ENCODE measurements around the gene MARCHF2. TPM values are rescaled to one million over a fixed set of nuclear protein-coding genes. Genes with fewer than 3 reads are reported as not detected.

The MARCHF2 gene
- total RNA-seq, 3 donors from 2014 or later (not counting 1 experiment from before 2014, with no cell fraction given), result 32.4 to 42.3 (median 37.2) TPM

- no peak overlapping the region for H3K4me3 Mint-ChIP-seq
- peaks cover 15 to 30% of the 10 kb centered on the region in 2 donors for H3K4me1 Mint-ChIP-seq
- Histone ChIP-seq H3K27me3 (ENCODE audit: control insufficient read depth, insufficient read depth, low read length) (no peaks in the 10 kb centered on the region), H3K36me3 (ENCODE audit: control insufficient read depth, insufficient read depth, low read length) (peaks cover 20% of the 10 kb centered on the region), H3K4me1 (ENCODE audit: control insufficient read depth, insufficient read depth, low read length) (peaks cover 19% of the 10 kb centered on the region), H3K27ac (ENCODE audit: low read length) (no peak overlapping the region), H3K9me3 (ENCODE audit: control insufficient read depth, insufficient read depth, low read length) (no peaks in the 10 kb centered on the region), H3K4me3 (ENCODE audit: low read length) (no peak overlapping the region)
- intact Hi-C loops (cut with micrococcal nuclease), result no loop called here
- DNase-seq (no peak), ATAC-seq (no peak)
- H3K27ac Mint-ChIP-seq, result no peak overlapping the region
- no peaks in the 10 kb centered on the region for H3K27me3 Mint-ChIP-seq (ENCODE audit: low read depth in 2 of 2)
- no peaks in the 10 kb centered on the region for H3K36me3 Mint-ChIP-seq
- H3K9me3 Mint-ChIP-seq, result no peaks in the 10 kb centered on the region
- 95% methylated on average over 10 of the region's 10 CpGs for WGBS (ENCODE audit: insufficient coverage)
- no peak for TF ChIP-seq CTCF (IDR thresholded peaks at IDR 0.05)
These were observed 15.3 kb upstream of the MARCHF2 start for GRCh38 chr19:8397746-8398310.

GRCh38 chr19:8398311-8398771 is 14.8 kb upstream of the MARCHF2 start:
- Mint-ChIP-seq H3K4me3 (no peak overlapping the region), H3K9me3 (no peaks in the 10 kb centered on the region), H3K27me3 (ENCODE audit: low read depth in 2 of 2) (no peaks in the 10 kb centered on the region), H3K4me1 (peaks cover 15 to 25% of the 10 kb centered on the region in 2 donors), H3K36me3 (no peaks in the 10 kb centered on the region), H3K27ac (no peak overlapping the region)
- peaks cover 25% of the 10 kb centered on the region for H3K36me3 ChIP-seq (ENCODE audit: control insufficient read depth, insufficient read depth, low read length)
- no peaks in the 10 kb centered on the region for H3K27me3 ChIP-seq (ENCODE audit: control insufficient read depth, insufficient read depth, low read length)
- peaks cover 16% of the 10 kb centered on the region for H3K4me1 ChIP-seq (ENCODE audit: control insufficient read depth, insufficient read depth, low read length)
- ATAC-seq (no peak), DNase-seq (no peak)
- no peak for TF ChIP-seq CTCF (IDR thresholded peaks at IDR 0.05)
- no peak overlapping the region for H3K27ac ChIP-seq (ENCODE audit: low read length)
- no peaks in the 10 kb centered on the region for H3K9me3 ChIP-seq (ENCODE audit: control insufficient read depth, insufficient read depth, low read length)
- H3K4me3 ChIP-seq (ENCODE audit: low read length), result no peak overlapping the region
- 71% methylated on average over 9 of the region's 9 CpGs for WGBS (ENCODE audit: insufficient coverage)
- intact Hi-C loops (cut with micrococcal nuclease), result no loop called here

- Histone ChIP-seq H3K36me3 (ENCODE audit: control insufficient read depth, insufficient read depth, low read length) (peaks cover 38% of the 10 kb centered on the region), H3K9me3 (ENCODE audit: control insufficient read depth, insufficient read depth, low read length) (no peaks in the 10 kb centered on the region), H3K4me3 (ENCODE audit: low read length) (no peak overlapping the region), H3K27me3 (ENCODE audit: control insufficient read depth, insufficient read depth, low read length) (no peaks in the 10 kb centered on the region), H3K27ac (ENCODE audit: low read length) (no peak overlapping the region), H3K4me1 (ENCODE audit: control insufficient read depth, insufficient read depth, low read length) (peaks cover 14% of the 10 kb centered on the region)
- Mint-ChIP-seq H3K36me3 (no peaks in the 10 kb centered on the region), H3K4me1 (peaks cover 15 to 24% of the 10 kb centered on the region in 2 donors), H3K4me3 (no peak overlapping the region), H3K27ac (no peak overlapping the region), H3K27me3 (ENCODE audit: low read depth in 2 of 2) (no peaks in the 10 kb centered on the region), H3K9me3 (no peaks in the 10 kb centered on the region)
- no peak for DNase-seq
- intact Hi-C loops (cut with micrococcal nuclease), result no loop called here
- ATAC-seq, result no peak
- TF ChIP-seq CTCF (IDR thresholded peaks at IDR 0.05), result no peak
- WGBS (ENCODE audit: insufficient coverage), result 88% methylated on average over 34 of the region's 34 CpGs
These were observed 13.4 kb upstream of the MARCHF2 start for GRCh38 chr19:8399681-8400188.

- no peak for DNase-seq
- H3K4me1 ChIP-seq (ENCODE audit: control insufficient read depth, insufficient read depth, low read length), result peaks cover 4% of the 10 kb centered on the region
- ATAC-seq, result no peak
- H3K36me3 Mint-ChIP-seq, result no peaks in the 10 kb centered on the region
- peaks cover 5 to 13% of the 10 kb centered on the region in 2 donors for H3K4me1 Mint-ChIP-seq
- H3K36me3 ChIP-seq (ENCODE audit: control insufficient read depth, insufficient read depth, low read length), result peaks cover 42% of the 10 kb centered on the region
- WGBS (ENCODE audit: insufficient coverage), result 98% methylated on average over 21 of the region's 21 CpGs
- H3K27me3 ChIP-seq (ENCODE audit: control insufficient read depth, insufficient read depth, low read length), result no peaks in the 10 kb centered on the region
- no peak overlapping the region for H3K4me3 ChIP-seq (ENCODE audit: low read length)
- no peaks in the 10 kb centered on the region for H3K27me3 Mint-ChIP-seq (ENCODE audit: low read depth in 2 of 2)
- no peak overlapping the region for H3K27ac Mint-ChIP-seq
- H3K4me3 Mint-ChIP-seq, result no peak overlapping the region
- TF ChIP-seq CTCF (IDR thresholded peaks at IDR 0.05), result no peak
- no peaks in the 10 kb centered on the region for H3K9me3 ChIP-seq (ENCODE audit: control insufficient read depth, insufficient read depth, low read length)
- no peak overlapping the region for H3K27ac ChIP-seq (ENCODE audit: low read length)
- intact Hi-C loops (cut with micrococcal nuclease), result no loop called here
- H3K9me3 Mint-ChIP-seq, result no peaks in the 10 kb centered on the region
These were observed 11.1 kb upstream of the MARCHF2 start for GRCh38 chr19:8401981-8402411.
